Measurements from ENCODE around the gene RARG.
A peak's percentile ranks its signal among the peaks of the same experiment; 100 is the strongest.

Gene RARG

GRCh38 chr12:53224061-53224896, 7.7 kb downstream of the RARG start:
- no peak for DNase-seq (ENCODE audit: low read depth in 2 of 2)

- no peak for DNase-seq (ENCODE audit: low read depth in 2 of 2)
Observed at GRCh38 chr12:53223389-53224060, 8.5 kb downstream of the RARG start.

- no peak for DNase-seq (ENCODE audit: low read depth in 2 of 2)
Observed at GRCh38 chr12:53222806-53223261, 9.2 kb downstream of the RARG start.

GRCh38 chr12:53222170-53222721, 9.8 kb downstream of the RARG start:
- DNase-seq (ENCODE audit: low read depth in 2 of 2), result no peak

GRCh38 chr12:53221203-53222080, 10.6 kb downstream of the RARG start:
- peak in 1 of 2 donors; percentile 42 for DNase-seq (ENCODE audit: low read depth in 2 of 2)

- DNase-seq (ENCODE audit: low read depth in 2 of 2), result peak; percentile 56 to 75
Observed at GRCh38 chr12:53220694-53221202, 11.3 kb downstream of the RARG start.

- DNase-seq (ENCODE audit: low read depth in 2 of 2), result peak; percentile 57 to 66
Observed at GRCh38 chr12:53219956-53220693, 11.9 kb downstream of the RARG start.

- peak; percentile 55 to 62 for DNase-seq (ENCODE audit: low read depth in 2 of 2)
Observed at GRCh38 chr12:53219292-53219955, 12.6 kb downstream of the RARG start.

GRCh38 chr12:53218551-53219291, 13.3 kb downstream of the RARG start:
- DNase-seq (ENCODE audit: low read depth in 2 of 2), result no peak

- DNase-seq (ENCODE audit: low read depth in 2 of 2), result no peak
Observed at GRCh38 chr12:53217931-53218307, 14.1 kb downstream of the RARG start.

GRCh38 chr12:53217051-53217930, 14.7 kb downstream of the RARG start:
- DNase-seq (ENCODE audit: low read depth in 2 of 2), result no peak

GRCh38 chr12:53215497-53215896, 16.5 kb downstream of the RARG start:
- no peak for DNase-seq (ENCODE audit: low read depth in 2 of 2)

- DNase-seq (ENCODE audit: low read depth in 2 of 2), result no peak
Observed at GRCh38 chr12:53214687-53215455, 17.1 kb downstream of the RARG start.

- DNase-seq (ENCODE audit: low read depth in 2 of 2), result no peak
Observed at GRCh38 chr12:53214221-53214620, 17.8 kb downstream of the RARG start.

GRCh38 chr12:53213348-53213747, 18.7 kb downstream of the RARG start:
- DNase-seq (ENCODE audit: low read depth in 2 of 2), result peak; percentile 83 to 88

GRCh38 chr12:53212931-53213330, 19.1 kb downstream of the RARG start:
- DNase-seq (ENCODE audit: low read depth in 2 of 2), result no peak

- DNase-seq (ENCODE audit: low read depth in 2 of 2), result no peak
Observed at GRCh38 chr12:53211476-53212381, 20.3 kb downstream of the RARG start.
